ENCODE results near the gene DND1. TPM values are rescaled to one million over a fixed set of nuclear protein-coding genes. Genes with fewer than 3 reads are reported as not detected.
A peak's percentile ranks its signal among the peaks of the same experiment; 100 is the strongest.

DND1 gene
- polyA plus RNA-seq, 2 of the 4 experiments (the other 2 are of a cell fraction) = 0.63 to 1.0 TPM

- Histone ChIP-seq H3K4me1 (peaks cover 21% of the 10 kb centered on the region), H3K4me3 (peak within 1 kb of the TSS; percentile 68), H3K27ac (peak within 1 kb of the TSS; percentile 91 to 94), H3K9me3 (no peaks in the 10 kb centered on the region), H3K4me2 (peak within 1 kb of the TSS; percentile 90)
- ChIA-PET CTCF (interaction anchor here (0.6 to 2.0 kb wide), 25 partner anchors 8 to 953 kb away, joined by 3 to 12 read pairs (median 4); partner anchors contain the start of genes EIF4EBP3, IK and NDUFA2), POLR2A (interaction anchor here (0.6 to 2.4 kb wide), 5 partner anchors 8 to 238 kb away, joined by 3 to 12 read pairs (median 5); partner anchors contain the start of genes ANKHD1, APBB3, IK and NDUFA2)
- 1% methylated on average over 39 of the region's 63 CpGs for WGBS (ENCODE audit: missing lambda C conversion rate)
- FAIRE-seq (no peak), DNase-seq (ENCODE audit: low read depth in 1 of 2, low spot score in 1 of 2) (peak; percentile 96), ATAC-seq (peak; percentile 91 to 96)
- TF ChIP-seq CBX2 (IDR thresholded peaks at IDR 0.05; ENCODE audit: borderline replicate concordance, low read depth) (no peak), KDM1A (IDR thresholded peaks at IDR 0.05; ENCODE audit: low read depth) (no peak), NPAS2 (CRISPR knock-in tag; IDR thresholded peaks at IDR 0.05; ENCODE audit: borderline replicate concordance) (no peak), CHD4 (IDR thresholded peaks at IDR 0.05; ENCODE audit: borderline replicate concordance) (no peak), TFCP2L1 (CRISPR knock-in tag; IDR thresholded peaks at IDR 0.05) (0 out of 2 replicates have a peak, but pooled peaks have one; percentile 74), REST (IDR thresholded peaks at IDR 0.05) (no peak), GATA3 (IDR thresholded peaks at IDR 0.05; ENCODE audit: borderline replicate concordance) (no peak), MAFK (IDR thresholded peaks at IDR 0.05; ENCODE audit: partially characterized antibody) (no peak), CBX8 (IDR thresholded peaks at IDR 0.05) (no peak), FOSB (CRISPR knock-in tag; IDR thresholded peaks at IDR 0.05) (no peak), RAD21 (conservative IDR thresholded peaks at IDR 0.05 in 1 of 2, IDR thresholded peaks at IDR 0.05 in 1 of 2) (peak; percentile 44 to 69), POLR2A (IDR thresholded peaks at IDR 0.05; ENCODE audit: low read length) (peak; percentile 94), BCL3 (IDR thresholded peaks at IDR 0.05) (peak; percentile 67; the same call in 2 of the 3 replicates), CHD2 (IDR thresholded peaks at IDR 0.05; ENCODE audit: low read length, partially characterized antibody) (no peak), RFX5 (IDR thresholded peaks at IDR 0.05) (no peak), MYC (IDR thresholded peaks at IDR 0.05; ENCODE audit: borderline replicate concordance, low read length) (peak; percentile 65; the same call in 1 of the 2 replicates), MAZ (IDR thresholded peaks at IDR 0.05; ENCODE audit: borderline replicate concordance, low read depth, low read length) (no peak; the same call in 1 of the 2 replicates), CEBPB (IDR thresholded peaks at IDR 0.05) (peak in 1 of 2 experiments; percentile 82; a peak in 2 of 4 replicates), JUN (IDR thresholded peaks at IDR 0.05) (peak; percentile 51 to 75; a peak in 4 of 5 replicates), PHF8 (IDR thresholded peaks at IDR 0.05; ENCODE audit: borderline replicate concordance, low read depth) (peak; percentile 60; the same call in 1 of the 2 replicates), EP300 (IDR thresholded peaks at IDR 0.05) (no peak), JUNB (IDR thresholded peaks at IDR 0.05) (no peak), USF2 (IDR thresholded peaks at IDR 0.05) (no peak), HOXB13 (CRISPR knock-in tag; IDR thresholded peaks at IDR 0.05; ENCODE audit: low read depth) (no peak), HES2 (IDR thresholded peaks at IDR 0.05) (no peak), POLR2AphosphoS2 (conservative IDR thresholded peaks at IDR 0.05; ENCODE audit: low read length) (no peak), PBX3 (IDR thresholded peaks at IDR 0.05) (no peak), SMC3 (IDR thresholded peaks at IDR 0.05) (peak; percentile 46; the same call in 2 of the 3 replicates), BHLHE40 (IDR thresholded peaks at IDR 0.05; ENCODE audit: low read depth, low read length) (no peak), SREBF2 (IDR thresholded peaks at IDR 0.05) (no peak), EHMT2 (IDR thresholded peaks at IDR 0.05; ENCODE audit: low read depth) (no peak), RARB (CRISPR knock-in tag; IDR thresholded peaks at IDR 0.05) (no peak)
Measured at GRCh38 chr5:140639148-140639981, 34.0 kb downstream of the DND1 start, which contains the start of gene TMCO6. Gene TMCO6 (plus strand): TSS chr5:140639451. CDS start chr5:140639528, 77 bp downstream.

Measured in A549 (cell line).